DND-41 (cell line): Measurements from ENCODE around the gene BAIAP2.

ENCODE experiments used
- ATAC-seq: fragments of 200-7000 bp; cut with Tn5 transposase; 3 replicates; pipeline ENCODE4 v1.9.1; 2021; ENCODE audit warnings: low read depth; ENCODE audit not compliant: insufficient read depth
- DNase-seq: peaks from one replicate; pipeline ENCODE4 v3.0.0-alpha.2; 2020
- H2AFZ ChIP-seq: 2 replicates; pipeline ENCODE4 v1.6.0; 2012; ENCODE audit warnings: low read depth, low read length
- H3K27ac ChIP-seq: 2 replicates; pipeline ENCODE4 v1.5.1; 2012; ENCODE audit warnings: low read length, inconsistent platforms
- H3K27me3 ChIP-seq: fragments of 200-600 bp; sonication (generic); 2 replicates; pipeline ENCODE4 v1.6.0; 2012; ENCODE audit warnings: low read length, mild to moderate bottlenecking, inconsistent platforms; ENCODE audit not compliant: insufficient read depth, poor library complexity
- H3K36me3 ChIP-seq: 2 replicates; pipeline ENCODE4 v1.5.1; 2012; ENCODE audit warnings: low read length, inconsistent platforms; ENCODE audit not compliant: insufficient read depth
- H3K4me1 ChIP-seq: 2 replicates; pipeline ENCODE4 v1.5.1; 2012; ENCODE audit warnings: mild to moderate bottlenecking, low read length; ENCODE audit not compliant: insufficient read depth
- H3K4me2 ChIP-seq: 2 replicates; pipeline ENCODE4 v1.6.0; 2012; ENCODE audit warnings: mild to moderate bottlenecking, moderate library complexity, low read length, inconsistent platforms; ENCODE audit not compliant: insufficient read depth
- H3K4me3 ChIP-seq, 2 experiments: fragments of 200-600 bp in 1 of 2; shearing (Covaris generic) in 1 of 2; 2 replicates each; pipeline ENCODE4 v1.5.1; 2012 to 2016; ENCODE audit warnings: inconsistent platforms in 2 of 2, low read length in 2 of 2, mild to moderate bottlenecking in 2 of 2, low read depth in 1 of 2, moderate library complexity in 1 of 2
- H3K79me2 ChIP-seq: 2 replicates; pipeline ENCODE4 v1.6.0; 2012; ENCODE audit warnings: low read length, inconsistent platforms; ENCODE audit not compliant: insufficient read depth
- H3K9ac ChIP-seq: 2 replicates; pipeline ENCODE4 v1.6.0; 2012; ENCODE audit warnings: low read depth, mild to moderate bottlenecking, inconsistent platforms, low read length, moderate library complexity
- H3K9me3 ChIP-seq: 2 replicates; pipeline ENCODE4 v1.5.1; 2012; ENCODE audit warnings: low read length, moderate library complexity, mild to moderate bottlenecking, inconsistent platforms; ENCODE audit not compliant: insufficient read depth, severe bottlenecking
- H4K20me1 ChIP-seq: 2 replicates; pipeline ENCODE4 v1.6.0; 2012; ENCODE audit warnings: low read length; ENCODE audit not compliant: insufficient read depth
- CTCF ChIP-seq: IDR thresholded peaks from 2 replicates; pipeline ENCODE4 v1.5.1; 2012; ENCODE audit warnings: borderline replicate concordance, low read length, moderate library complexity, mild to moderate bottlenecking; ENCODE audit not compliant: poor library complexity, severe bottlenecking; ENCODE audit errors: extremely low read depth
- EZH2 ChIP-seq: IDR thresholded peaks from 3 replicates; pipeline ENCODE4 v1.6.1; 2012; ENCODE audit warnings: borderline replicate concordance, low read depth, mild to moderate bottlenecking, moderate library complexity, low read length, inconsistent platforms; ENCODE audit not compliant: severe bottlenecking

Gene BAIAP2

GRCh38 chr17:80998748-80999535, 36.0 kb upstream of the BAIAP2 start:
- Histone ChIP-seq H3K4me3 (no peak overlapping the region), H3K4me1 (peaks cover 9% of the 10 kb centered on the region), H2AFZ (no peak overlapping the region), H3K9ac (no peak overlapping the region), H4K20me1 (peaks cover 24% of the 10 kb centered on the region), H3K79me2 (no peaks in the 10 kb centered on the region), H3K36me3 (peaks cover 47% of the 10 kb centered on the region), H3K9me3 (no peaks in the 10 kb centered on the region), H3K27me3 (peaks cover 8% of the 10 kb centered on the region), H3K27ac (no peak overlapping the region), H3K4me2 (no peak overlapping the region)
- TF ChIP-seq EZH2 (no peak), CTCF (no peak)
- no peak for DNase-seq
- ATAC-seq: no peak

GRCh38 chr17:80999536-81000333, 35.2 kb upstream of the BAIAP2 start:
- Histone ChIP-seq H2AFZ (no peak overlapping the region), H3K27me3 (peaks cover 14% of the 10 kb centered on the region), H4K20me1 (peaks cover 23% of the 10 kb centered on the region), H3K9me3 (no peaks in the 10 kb centered on the region), H3K9ac (no peak overlapping the region), H3K36me3 (peaks cover 43% of the 10 kb centered on the region), H3K4me3 (no peak overlapping the region), H3K4me1 (peaks cover 4% of the 10 kb centered on the region), H3K79me2 (no peaks in the 10 kb centered on the region), H3K4me2 (no peak overlapping the region), H3K27ac (no peak overlapping the region)
- TF ChIP-seq EZH2: no peak
- no peak for TF ChIP-seq CTCF
- DNase-seq (no peak), ATAC-seq (no peak)

- no peak overlapping the region for H3K27ac ChIP-seq
- H3K36me3 ChIP-seq: peaks cover 39% of the 10 kb centered on the region
- DNase-seq: no peak
- H3K4me2 ChIP-seq: no peak overlapping the region
- no peaks in the 10 kb centered on the region for H3K79me2 ChIP-seq
- H3K4me3 ChIP-seq: no peak overlapping the region
- peaks cover 17% of the 10 kb centered on the region for H3K27me3 ChIP-seq
- TF ChIP-seq EZH2 (no peak), CTCF (no peak)
- H2AFZ ChIP-seq: no peak overlapping the region
- H3K9ac ChIP-seq: no peak overlapping the region
- no peak for ATAC-seq
- no peaks in the 10 kb centered on the region for H3K9me3 ChIP-seq
- peaks cover 24% of the 10 kb centered on the region for H4K20me1 ChIP-seq
- peaks cover 4% of the 10 kb centered on the region for H3K4me1 ChIP-seq
These were observed 34.7 kb upstream of the BAIAP2 start for GRCh38 chr17:81000334-81000630.
